ENCODE measurements around the gene UBE2J1. TPM values are rescaled to one million over a fixed set of nuclear protein-coding genes. Genes with fewer than 3 reads are reported as not detected.

The UBE2J1 gene
- total and polyA plus RNA-seq, 10 of the 15 experiments (the other 5 are each of a cell fraction or from before 2014, with no cell fraction given): 48.7 to 131 (median 90.0) TPM

GRCh38 chr6:89375427-89376267, 23.1 kb upstream of the UBE2J1 start (continued):
- TF ChIP-seq SKIL (IDR thresholded peaks at IDR 0.05; ENCODE audit: low read depth, poor library complexity, severe bottlenecking) (peak; percentile 89), E2F8 (IDR thresholded peaks at IDR 0.05; ENCODE audit: low read depth, partially characterized antibody) (no peak), ZNF217 (IDR thresholded peaks at IDR 0.05) (no peak), SP1 (IDR thresholded peaks at IDR 0.05; ENCODE audit: low read depth, low read length) (no peak), CHD4 (IDR thresholded peaks at IDR 0.05) (no peak), LARP7 (IDR thresholded peaks at IDR 0.05) (no peak), SMC3 (IDR thresholded peaks at IDR 0.05; ENCODE audit: borderline replicate concordance, low read length) (peak; percentile 58; the same call in 1 of the 2 replicates), ATF3 (IDR thresholded peaks at IDR 0.05; ENCODE audit: borderline replicate concordance, extremely low read depth, low read depth, low read length) (no peak), HDAC2 (IDR thresholded peaks at IDR 0.05) (no peak), TCF12 (IDR thresholded peaks at IDR 0.05; ENCODE audit: low read depth, low read length) (peak; percentile 86), ZSCAN29 (IDR thresholded peaks at IDR 0.05) (no peak), TARDBP (IDR thresholded peaks at IDR 0.05; ENCODE audit: borderline replicate concordance) (no peak), CBFB (IDR thresholded peaks at IDR 0.05; ENCODE audit: low read depth) (peak; percentile 75; the same call in 1 of the 2 replicates), IKZF2 (IDR thresholded peaks at IDR 0.05) (peak; percentile 71 to 77)
- TF ChIP-seq, protein P1, sequence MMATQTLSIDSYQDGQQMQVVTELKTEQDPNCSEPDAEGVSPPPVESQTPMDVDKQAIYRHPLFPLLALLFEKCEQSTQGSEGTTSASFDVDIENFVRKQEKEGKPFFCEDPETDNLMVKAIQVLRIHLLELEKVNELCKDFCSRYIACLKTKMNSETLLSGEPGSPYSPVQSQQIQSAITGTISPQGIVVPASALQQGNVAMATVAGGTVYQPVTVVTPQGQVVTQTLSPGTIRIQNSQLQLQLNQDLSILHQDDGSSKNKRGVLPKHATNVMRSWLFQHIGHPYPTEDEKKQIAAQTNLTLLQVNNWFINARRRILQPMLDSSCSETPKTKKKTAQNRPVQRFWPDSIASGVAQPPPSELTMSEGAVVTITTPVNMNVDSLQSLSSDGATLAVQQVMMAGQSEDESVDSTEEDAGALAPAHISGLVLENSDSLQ (IDR thresholded peaks at IDR 0.05): no peak
- TF ChIP-seq, protein P2, sequence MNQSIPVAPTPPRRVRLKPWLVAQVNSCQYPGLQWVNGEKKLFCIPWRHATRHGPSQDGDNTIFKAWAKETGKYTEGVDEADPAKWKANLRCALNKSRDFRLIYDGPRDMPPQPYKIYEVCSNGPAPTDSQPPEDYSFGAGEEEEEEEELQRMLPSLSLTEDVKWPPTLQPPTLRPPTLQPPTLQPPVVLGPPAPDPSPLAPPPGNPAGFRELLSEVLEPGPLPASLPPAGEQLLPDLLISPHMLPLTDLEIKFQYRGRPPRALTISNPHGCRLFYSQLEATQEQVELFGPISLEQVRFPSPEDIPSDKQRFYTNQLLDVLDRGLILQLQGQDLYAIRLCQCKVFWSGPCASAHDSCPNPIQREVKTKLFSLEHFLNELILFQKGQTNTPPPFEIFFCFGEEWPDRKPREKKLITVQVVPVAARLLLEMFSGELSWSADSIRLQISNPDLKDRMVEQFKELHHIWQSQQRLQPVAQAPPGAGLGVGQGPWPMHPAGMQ (IDR thresholded peaks at IDR 0.05; ENCODE audit: borderline replicate concordance): no peak
- TF ChIP-seq, protein P3, sequence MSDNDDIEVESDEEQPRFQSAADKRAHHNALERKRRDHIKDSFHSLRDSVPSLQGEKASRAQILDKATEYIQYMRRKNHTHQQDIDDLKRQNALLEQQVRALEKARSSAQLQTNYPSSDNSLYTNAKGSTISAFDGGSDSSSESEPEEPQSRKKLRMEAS (IDR thresholded peaks at IDR 0.05; ENCODE audit: low read depth, low read length): no peak
- TF ChIP-seq, protein P4, sequence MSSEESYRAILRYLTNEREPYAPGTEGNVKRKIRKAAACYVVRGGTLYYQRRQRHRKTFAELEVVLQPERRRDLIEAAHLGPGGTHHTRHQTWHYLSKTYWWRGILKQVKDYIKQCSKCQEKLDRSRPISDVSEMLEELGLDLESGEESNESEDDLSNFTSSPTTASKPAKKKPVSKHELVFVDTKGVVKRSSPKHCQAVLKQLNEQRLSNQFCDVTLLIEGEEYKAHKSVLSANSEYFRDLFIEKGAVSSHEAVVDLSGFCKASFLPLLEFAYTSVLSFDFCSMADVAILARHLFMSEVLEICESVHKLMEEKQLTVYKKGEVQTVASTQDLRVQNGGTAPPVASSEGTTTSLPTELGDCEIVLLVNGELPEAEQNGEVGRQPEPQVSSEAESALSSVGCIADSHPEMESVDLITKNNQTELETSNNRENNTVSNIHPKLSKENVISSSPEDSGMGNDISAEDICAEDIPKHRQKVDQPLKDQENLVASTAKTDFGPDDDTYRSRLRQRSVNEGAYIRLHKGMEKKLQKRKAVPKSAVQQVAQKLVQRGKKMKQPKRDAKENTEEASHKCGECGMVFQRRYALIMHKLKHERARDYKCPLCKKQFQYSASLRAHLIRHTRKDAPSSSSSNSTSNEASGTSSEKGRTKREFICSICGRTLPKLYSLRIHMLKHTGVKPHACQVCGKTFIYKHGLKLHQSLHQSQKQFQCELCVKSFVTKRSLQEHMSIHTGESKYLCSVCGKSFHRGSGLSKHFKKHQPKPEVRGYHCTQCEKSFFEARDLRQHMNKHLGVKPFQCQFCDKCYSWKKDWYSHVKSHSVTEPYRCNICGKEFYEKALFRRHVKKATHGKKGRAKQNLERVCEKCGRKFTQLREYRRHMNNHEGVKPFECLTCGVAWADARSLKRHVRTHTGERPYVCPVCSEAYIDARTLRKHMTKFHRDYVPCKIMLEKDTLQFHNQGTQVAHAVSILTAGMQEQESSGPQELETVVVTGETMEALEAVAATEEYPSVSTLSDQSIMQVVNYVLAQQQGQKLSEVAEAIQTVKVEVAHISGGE (CRISPR knock-in tag; IDR thresholded peaks at IDR 0.05): no peak
